ENCODE measurements around the gene TNIP2. TPM values are rescaled to one million over a fixed set of nuclear protein-coding genes. Genes with fewer than 3 reads are reported as not detected.

TNIP2 gene
- total and polyA plus RNA-seq, 10 donors, result 32.7 to 53.5 (median 47.9) TPM

- peak; percentile 92 for DNase-seq
- Histone ChIP-seq H3K4me1 (peaks cover 63 to 97% (median 87%) of the 10 kb centered on the region in 6 donors), H3K27me3 (replicated peaks in 1 of 7) (no peaks in the 10 kb centered on the region), H3K36me3 (peaks cover 0 to 26% (median 0%) of the 10 kb centered on the region in 6 donors), H3K9me3 (no peaks in the 10 kb centered on the region), H3K4me3 (peak overlapping the region; percentile 58 to 78 (median 70)), H3K27ac (peak overlapping the region; percentile 77 to 98 (median 88))
- TF ChIP-seq POLR2A (IDR thresholded peaks at IDR 0.05) (no peak), CTCF (IDR thresholded peaks at IDR 0.05 in 8 of 11, conservative IDR thresholded peaks at IDR 0.05 in 3 of 11) (no peak), POLR2AphosphoS5 (IDR thresholded peaks at IDR 0.05) (peak; percentile 88 to 91 (median 89))
- intact Hi-C loops (cut with DNase I; ENCODE audit: low total_unique reads), result no loop called here
- 33 to 61% (median 39%) methylated on average over 8 to 11 of the region's 11 CpGs for WGBS, 5 donors
Observed at GRCh38 chr4:2794486-2795299, 38.6 kb upstream of the TNIP2 start.

DNA sequence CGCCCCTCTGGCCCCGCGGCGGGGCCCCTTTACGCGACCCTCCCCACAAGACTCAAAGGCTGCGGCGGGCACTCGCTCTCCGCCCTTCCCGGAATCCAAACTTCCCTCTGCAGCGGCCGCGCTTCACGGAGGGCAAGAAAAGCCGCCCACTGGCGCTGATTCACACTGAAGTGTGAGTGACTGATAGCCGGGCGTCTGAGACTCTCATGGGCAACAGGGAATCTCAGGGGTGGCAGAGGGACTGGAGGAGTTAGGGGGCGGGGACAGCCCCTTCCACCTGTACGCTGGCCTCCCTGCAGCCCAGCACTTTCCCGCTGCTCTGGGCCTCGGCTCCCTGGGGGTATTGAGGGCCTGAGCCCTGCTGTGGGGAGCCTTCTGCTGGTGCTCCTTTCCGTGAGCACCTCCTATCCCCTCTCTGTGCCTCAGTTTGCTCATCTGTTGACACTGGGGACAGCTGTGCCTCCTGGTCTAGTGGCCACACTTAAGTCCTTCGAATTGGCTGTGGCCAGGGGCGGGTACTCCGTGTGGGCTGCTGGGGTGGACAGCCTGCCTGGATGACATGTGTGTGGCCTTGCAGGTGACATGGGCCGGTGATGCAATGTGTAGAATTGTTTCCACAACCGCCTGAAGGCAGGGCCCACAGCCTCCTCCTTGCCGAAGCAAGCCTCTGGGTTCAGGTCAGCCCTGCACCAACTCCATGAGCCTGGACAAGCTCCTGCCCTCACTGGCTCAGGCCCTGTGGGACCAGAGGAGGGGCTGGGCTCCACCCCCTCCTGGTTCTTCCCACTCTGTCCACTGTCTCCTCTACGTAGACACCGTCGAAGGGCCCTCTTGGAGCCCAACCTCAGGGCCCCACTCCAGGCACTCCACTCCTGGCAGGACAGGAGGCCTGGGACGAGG is 37.7 kb upstream of the TNIP2 start:
- peak; percentile 90 for DNase-seq
- H3K9me3 ChIP-seq, result no peaks in the 10 kb centered on the region

GRCh38 chr4:2792711-2793585 is 36.8 kb upstream of the TNIP2 start, which contains the start of gene SH3BP2:
TSS of gene SH3BP2 (plus strand) at chr4:2793085. CDS start at chr4:2820618, 27,533 bp downstream.
- intact Hi-C loops (cut with DNase I; ENCODE audit: low total_unique reads), result no loop called here
- H3K27me3 ChIP-seq (replicated peaks in 1 of 7), result no peaks in the 10 kb centered on the region
- H3K27ac ChIP-seq, result peak within 1 kb of the TSS; percentile 77 to 98 (median 88)
- DNase-seq, result peak; percentile 95
- H3K9me3 ChIP-seq, result no peaks in the 10 kb centered on the region
- H3K36me3 ChIP-seq, result peaks cover 0 to 26% (median 0%) of the 10 kb centered on the region in 6 donors
- 8 to 40% (median 13%) methylated on average over 3 to 104 of the region's 104 CpGs for WGBS, 5 donors
- peak within 1 kb of the TSS; percentile 58 to 78 (median 70) for H3K4me3 ChIP-seq
- H3K4me1 ChIP-seq, result peaks cover 52 to 96% (median 87%) of the 10 kb centered on the region in 6 donors
- TF ChIP-seq POLR2AphosphoS5 (IDR thresholded peaks at IDR 0.05) (peak in 2 of 3 donors; percentile 53 to 61), CTCF (IDR thresholded peaks at IDR 0.05 in 8 of 11, conservative IDR thresholded peaks at IDR 0.05 in 3 of 11) (peak in 2 of 11 experiments; percentile 11 to 19), POLR2A (IDR thresholded peaks at IDR 0.05) (peak in 1 of 3 donors; percentile 13)

More for the DNA sequence above, 37.7 kb upstream of the TNIP2 start:
- TF ChIP-seq POLR2AphosphoS5 (IDR thresholded peaks at IDR 0.05), result peak in 1 of 3 donors; percentile 36
- no peak for TF ChIP-seq CTCF (IDR thresholded peaks at IDR 0.05 in 8 of 11, conservative IDR thresholded peaks at IDR 0.05 in 3 of 11)
- no peaks in the 10 kb centered on the region for H3K27me3 ChIP-seq (replicated peaks in 1 of 7)
- 4 to 22% (median 18%) methylated on average over 24 to 34 of the region's 34 CpGs for WGBS, 5 donors
- peak overlapping the region; percentile 58 to 78 (median 70) for H3K4me3 ChIP-seq
- peak overlapping the region; percentile 77 to 98 (median 88) for H3K27ac ChIP-seq
- intact Hi-C loops (cut with DNase I; ENCODE audit: low total_unique reads), result no loop called here
- peaks cover 0 to 26% (median 0%) of the 10 kb centered on the region in 6 donors for H3K36me3 ChIP-seq
- H3K4me1 ChIP-seq, result peaks cover 54 to 96% (median 87%) of the 10 kb centered on the region in 6 donors

Measured in spleen (tissue), 11 donors.